HepG2 (cell line): ENCODE results near the gene NOX4. TPM values are rescaled to one million over a fixed set of nuclear protein-coding genes. Genes with fewer than 3 reads are reported as not detected.

Experiments
- GZF1 ChIP-seq: sonication (generic); formaldehyde crosslinking; IDR thresholded peaks from 2 replicates; pipeline ENCODE4 v1.5.1; 2020; ENCODE audit warnings: mild to moderate bottlenecking, missing genetic modification reagents
- HHEX ChIP-seq: IDR thresholded peaks from 2 replicates; pipeline ENCODE4 v1.6.1; 2016; ENCODE audit warnings: control low read depth
- MAFF ChIP-seq: IDR thresholded peaks from 2 replicates; pipeline ENCODE4 v1.6.1; 2011; ENCODE audit warnings: low read depth, low read length, improper control_type of control experiment
- NFIC ChIP-seq: IDR thresholded peaks from 2 replicates; pipeline ENCODE4 v1.6.1; 2012; ENCODE audit warnings: mild to moderate bottlenecking, low read length, inconsistent platforms
- NFYC ChIP-seq: IDR thresholded peaks from 2 replicates; pipeline ENCODE4 v1.6.1; 2016; ENCODE audit warnings: missing genetic modification reagents, missing compliant biosample characterization
- RELA ChIP-seq: sonication (generic); formaldehyde crosslinking; IDR thresholded peaks from 2 replicates; pipeline ENCODE4 v1.4.0; 2020; ENCODE audit warnings: missing genetic modification reagents
- SIX4 ChIP-seq: sonication (generic); formaldehyde crosslinking; IDR thresholded peaks from 2 replicates; pipeline ENCODE4 v1.4.0; 2020; ENCODE audit warnings: missing genetic modification reagents
- SRSF1 ChIP-seq: fragments of 200-400 bp; formaldehyde crosslinking; optimal IDR thresholded peaks from 2 replicates; pipeline ENCODE3; 2017; ENCODE audit warnings: mild to moderate bottlenecking, low read depth, low read length, moderate library complexity
- THAP11 ChIP-seq: IDR thresholded peaks from 2 replicates; pipeline ENCODE4 v1.6.1; 2016; ENCODE audit warnings: missing biosample characterization, missing genetic modification reagents
- ZNF546 ChIP-seq: sonication (generic); formaldehyde crosslinking; conservative IDR thresholded peaks from 2 replicates; pipeline ENCODE4 v1.8.1; 2023; ENCODE audit warnings: mild to moderate bottlenecking, missing genetic modification reagents
- ZNF660 ChIP-seq: sonication (generic); formaldehyde crosslinking; IDR thresholded peaks from 2 replicates; pipeline ENCODE4 v1.5.1; 2020; ENCODE audit warnings: mild to moderate bottlenecking, low read depth, missing genetic modification reagents, borderline replicate concordance
- ZNF672 ChIP-seq: sonication (generic); formaldehyde crosslinking; IDR thresholded peaks from 2 replicates; pipeline ENCODE4 v1.8.1; 2022; ENCODE audit warnings: missing genetic modification reagents
- polyA plus RNA-seq, 8 experiments: library from polyadenylated mRNA; depleted of rRNA in 3 of 8; stranded (reverse) in 7 of 8; unstranded in 1 of 8; fragments of >200 nt; fragmentation: Illumina TruSeq in 4 of 8; extraction: Trizol in 4 of 8; gene quantifications; 2 replicates each; pipeline versions ENCODE4 v1.2.1 to v1.2.3, GENCODE V29; 2011 to 2016; ENCODE audit warnings: low read depth in 4 of 8, missing spikeins in 1 of 8, mixed read lengths in 1 of 8; ENCODE audit not compliant: insufficient read depth in 1 of 8
- total RNA-seq, 5 experiments: library from RNA; depleted of rRNA; stranded (reverse); fragments of >200 nt; fragmentation: Illumina TruSeq; extraction: Trizol; gene quantifications; 2 replicates each; pipeline ENCODE4 v1.2.3, GENCODE V29; 2016; ENCODE audit warnings: low read depth in 1 of 5
- TF ChIP-seq, protein P1 (sequence below): sonication (generic); formaldehyde crosslinking; IDR thresholded peaks from 2 replicates; pipeline ENCODE4 v1.4.0; 2020; ENCODE audit warnings: missing genetic modification reagents
- TF ChIP-seq, protein P2 (sequence below): sonication (generic); formaldehyde crosslinking; IDR thresholded peaks from 2 replicates; pipeline ENCODE4 v1.8.1; 2022; ENCODE audit warnings: low read depth, mild to moderate bottlenecking, missing genetic modification reagents

Gene NOX4
- total and polyA plus RNA-seq, 2 of the 13 experiments (the other 11 are each of a cell fraction or from before 2014, with no cell fraction given): not detected

DNA sequence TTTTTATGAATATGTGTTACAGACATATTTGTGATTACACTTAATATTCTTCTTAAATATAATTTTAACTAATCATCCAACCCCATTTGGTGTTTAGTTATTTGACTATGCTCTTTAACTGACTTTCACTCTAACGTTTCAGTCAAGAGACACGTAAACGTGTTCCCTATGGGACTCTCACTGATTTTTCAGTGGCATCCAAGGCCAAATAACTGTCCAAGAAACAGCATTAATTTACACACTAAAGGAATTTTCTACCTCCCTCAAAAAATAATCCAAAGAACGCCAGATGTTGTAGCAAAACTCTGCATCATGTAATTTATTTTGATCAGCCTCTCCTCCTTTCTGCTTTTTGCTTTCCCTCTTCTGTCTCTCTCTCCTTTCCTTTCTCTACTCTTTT, 44.0 kb upstream of the NOX4 start (continued):
- TF ChIP-seq ZNF546 (CRISPR knock-in tag) (no peak), ZNF672 (CRISPR knock-in tag) (no peak), GZF1 (CRISPR knock-in tag) (no peak), NFIC (no peak), SRSF1 (no peak), NFYC (CRISPR knock-in tag) (no peak), ZNF660 (CRISPR knock-in tag) (no peak), HHEX (no peak), MAFF (no peak), RELA (no peak), SIX4 (CRISPR knock-in tag) (no peak), THAP11 (CRISPR knock-in tag) (no peak)
- TF ChIP-seq, protein P1, sequence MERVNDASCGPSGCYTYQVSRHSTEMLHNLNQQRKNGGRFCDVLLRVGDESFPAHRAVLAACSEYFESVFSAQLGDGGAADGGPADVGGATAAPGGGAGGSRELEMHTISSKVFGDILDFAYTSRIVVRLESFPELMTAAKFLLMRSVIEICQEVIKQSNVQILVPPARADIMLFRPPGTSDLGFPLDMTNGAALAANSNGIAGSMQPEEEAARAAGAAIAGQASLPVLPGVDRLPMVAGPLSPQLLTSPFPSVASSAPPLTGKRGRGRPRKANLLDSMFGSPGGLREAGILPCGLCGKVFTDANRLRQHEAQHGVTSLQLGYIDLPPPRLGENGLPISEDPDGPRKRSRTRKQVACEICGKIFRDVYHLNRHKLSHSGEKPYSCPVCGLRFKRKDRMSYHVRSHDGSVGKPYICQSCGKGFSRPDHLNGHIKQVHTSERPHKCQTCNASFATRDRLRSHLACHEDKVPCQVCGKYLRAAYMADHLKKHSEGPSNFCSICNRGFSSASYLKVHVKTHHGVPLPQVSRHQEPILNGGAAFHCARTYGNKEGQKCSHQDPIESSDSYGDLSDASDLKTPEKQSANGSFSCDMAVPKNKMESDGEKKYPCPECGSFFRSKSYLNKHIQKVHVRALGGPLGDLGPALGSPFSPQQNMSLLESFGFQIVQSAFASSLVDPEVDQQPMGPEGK (CRISPR knock-in tag): no peak
- TF ChIP-seq, protein P2, sequence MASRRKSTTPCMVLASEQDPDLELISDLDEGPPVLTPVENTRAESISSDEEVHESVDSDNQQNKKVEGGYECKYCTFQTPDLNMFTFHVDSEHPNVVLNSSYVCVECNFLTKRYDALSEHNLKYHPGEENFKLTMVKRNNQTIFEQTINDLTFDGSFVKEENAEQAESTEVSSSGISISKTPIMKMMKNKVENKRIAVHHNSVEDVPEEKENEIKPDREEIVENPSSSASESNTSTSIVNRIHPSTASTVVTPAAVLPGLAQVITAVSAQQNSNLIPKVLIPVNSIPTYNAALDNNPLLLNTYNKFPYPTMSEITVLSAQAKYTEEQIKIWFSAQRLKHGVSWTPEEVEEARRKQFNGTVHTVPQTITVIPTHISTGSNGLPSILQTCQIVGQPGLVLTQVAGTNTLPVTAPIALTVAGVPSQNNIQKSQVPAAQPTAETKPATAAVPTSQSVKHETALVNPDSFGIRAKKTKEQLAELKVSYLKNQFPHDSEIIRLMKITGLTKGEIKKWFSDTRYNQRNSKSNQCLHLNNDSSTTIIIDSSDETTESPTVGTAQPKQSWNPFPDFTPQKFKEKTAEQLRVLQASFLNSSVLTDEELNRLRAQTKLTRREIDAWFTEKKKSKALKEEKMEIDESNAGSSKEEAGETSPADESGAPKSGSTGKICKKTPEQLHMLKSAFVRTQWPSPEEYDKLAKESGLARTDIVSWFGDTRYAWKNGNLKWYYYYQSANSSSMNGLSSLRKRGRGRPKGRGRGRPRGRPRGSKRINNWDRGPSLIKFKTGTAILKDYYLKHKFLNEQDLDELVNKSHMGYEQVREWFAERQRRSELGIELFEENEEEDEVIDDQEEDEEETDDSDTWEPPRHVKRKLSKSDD (CRISPR knock-in tag): no peak
- TF ChIP-seq, all 625 proteins: peak for 0
